ENCODE results near the gene REM2.
A peak's percentile ranks its signal among the peaks of the same experiment; 100 is the strongest.

REM2 gene

GRCh38 chr14:22886500-22887259 lies 3.7 kb downstream of the REM2 start:
- peak overlapping the region; percentile 68 for H3K4me3 ChIP-seq (ENCODE audit: low read depth, low read length)
- peak; percentile 68 for DNase-seq (ENCODE audit: low read depth)
- TF ChIP-seq CTCF (IDR thresholded peaks at IDR 0.05; ENCODE audit: low read depth, low read length, missing control alignments): peak; percentile 42

GRCh38 chr14:22887260-22887989 lies 4.4 kb downstream of the REM2 start:
- peak overlapping the region; percentile 68 for H3K4me3 ChIP-seq (ENCODE audit: low read depth, low read length)
- peak; percentile 90 for DNase-seq (ENCODE audit: low read depth)
- TF ChIP-seq CTCF (IDR thresholded peaks at IDR 0.05; ENCODE audit: low read depth, low read length, missing control alignments): no peak

GRCh38 chr14:22887990-22888378 lies 5.0 kb downstream of the REM2 start:
- no peak for TF ChIP-seq CTCF (IDR thresholded peaks at IDR 0.05; ENCODE audit: low read depth, low read length, missing control alignments)
- H3K4me3 ChIP-seq (ENCODE audit: low read depth, low read length): peak overlapping the region; percentile 68
- peak; percentile 71 for DNase-seq (ENCODE audit: low read depth)

- peak overlapping the region; percentile 68; the same call in 1 of the 2 replicates for H3K4me3 ChIP-seq (ENCODE audit: low read depth, low read length)
- TF ChIP-seq CTCF (IDR thresholded peaks at IDR 0.05; ENCODE audit: low read depth, low read length, missing control alignments): no peak
- peak; percentile 78 for DNase-seq (ENCODE audit: low read depth)
Measured at GRCh38 chr14:22888662-22889061, 5.6 kb downstream of the REM2 start.

GRCh38 chr14:22890416-22890815 lies 7.4 kb downstream of the REM2 start:
- TF ChIP-seq CTCF (IDR thresholded peaks at IDR 0.05; ENCODE audit: low read depth, low read length, missing control alignments): no peak
- H3K4me3 ChIP-seq (ENCODE audit: low read depth, low read length): no peak overlapping the region
- no peak for DNase-seq (ENCODE audit: low read depth)

- no peak overlapping the region for H3K4me3 ChIP-seq (ENCODE audit: low read depth, low read length)
- TF ChIP-seq CTCF (IDR thresholded peaks at IDR 0.05; ENCODE audit: low read depth, low read length, missing control alignments): no peak
- DNase-seq (ENCODE audit: low read depth): no peak
Measured at GRCh38 chr14:22892488-22892887, 9.5 kb downstream of the REM2 start.

Measured in GM12864 (cell line).